SK-N-MC (cell line): ENCODE results near the gene MLLT3.

Experiments
- EZH2 ChIP-seq: fragments of 200-600 bp; sonication (generic); IDR thresholded peaks from one replicate; pipeline ENCODE4 v1.6.1; 2017; ENCODE audit warnings: antibody characterized with exemption
- POLR2AphosphoS5 ChIP-seq: IDR thresholded peaks from 2 replicates; pipeline ENCODE4 v1.6.1; 2012; ENCODE audit warnings: mild to moderate bottlenecking, low read depth, low read length, borderline replicate concordance

GRCh38 chr9:20616808-20617207, 5.5 kb downstream of the MLLT3 start:
- TF ChIP-seq POLR2AphosphoS5, result no peak
- TF ChIP-seq EZH2, result no peak
